ENCODE data around the gene DHFR. TPM values are rescaled to one million over a fixed set of nuclear protein-coding genes. Genes with fewer than 3 reads are reported as not detected.
"Not testable (repeated sequence)": the region's sequence is repeated elsewhere in the genome, so short reads cannot be mapped to it uniquely, and the experiment has no call there.

Gene DHFR
- total and polyA plus RNA-seq, 2 experiments from 2014 or later, result 11.6 to 23.8 TPM

DNA sequence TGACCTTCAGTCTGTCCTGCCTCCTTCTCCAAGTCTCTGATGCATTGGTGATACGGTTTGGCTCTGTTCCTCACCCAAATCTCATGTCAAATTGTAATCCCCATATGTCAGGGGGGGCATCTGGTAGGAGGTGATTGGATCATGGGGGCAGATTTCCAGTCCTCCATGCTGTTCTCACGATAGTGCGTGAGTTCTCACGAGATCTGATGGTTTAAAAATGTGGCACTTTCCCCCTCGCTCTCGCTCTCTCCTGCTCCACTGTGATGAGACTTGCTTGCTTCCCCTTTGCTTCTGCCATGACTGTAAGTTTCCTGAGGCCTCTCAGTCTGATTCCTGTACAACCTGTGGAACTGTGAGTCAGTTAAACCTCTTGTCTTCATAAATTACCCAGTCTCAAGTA lies 70.0 kb downstream of the DHFR start:
- Histone ChIP-seq H4K20me1 (ENCODE audit: insufficient read depth) (no peaks in the 10 kb centered on the region), H3K36me3 (ENCODE audit: low read depth) (no peaks in the 10 kb centered on the region), H3K4me2 (ENCODE audit: unreplicated experiment) (no peak overlapping the region), H3K27me3 (replicated peaks; ENCODE audit: insufficient read depth) (no peaks in the 10 kb centered on the region), H3K27ac (no peak overlapping the region), H2AFZ (no peak overlapping the region), H3K9ac (no peak overlapping the region), H3K9me2 (ENCODE audit: insufficient read depth) (no peaks in the 10 kb centered on the region), H3K79me2 (ENCODE audit: insufficient read depth) (no peaks in the 10 kb centered on the region), H3K4me3 (no peak overlapping the region), H3K9me3 (ENCODE audit: low read depth) (no peaks in the 10 kb centered on the region), H3F3A (ENCODE audit: insufficient read depth) (no peaks in the 10 kb centered on the region), H3K4me1 (ENCODE audit: insufficient read depth) (no peaks in the 10 kb centered on the region)
- TF ChIP-seq EZH2phosphoT487 (IDR thresholded peaks at IDR 0.05; ENCODE audit: insufficient read depth, low read depth), result no peak
- TF ChIP-seq EZH2 (IDR thresholded peaks at IDR 0.05; ENCODE audit: insufficient read depth, poor library complexity, severe bottlenecking), result no peak
- WGBS, 2 experiments (ENCODE audit: low coverage in 1 of 2, low lambda C conversion rate in 2 of 2, missing lambda C conversion rate in 2 of 2), result 63% methylated on average over 6 of the region's 6 CpGs
- DNase-seq, result no peak
- in situ Hi-C loops (cut with MboI), result no loop called here

- H3K27me3 ChIP-seq (replicated peaks; ENCODE audit: insufficient read depth); H3K79me2 ChIP-seq (ENCODE audit: insufficient read depth); H3K27ac ChIP-seq; H3K4me2 ChIP-seq (ENCODE audit: unreplicated experiment); H3K4me3 ChIP-seq; H3K9me3 ChIP-seq (ENCODE audit: low read depth); DNase-seq; H3K4me1 ChIP-seq (ENCODE audit: insufficient read depth); H2AFZ ChIP-seq; H3F3A ChIP-seq (ENCODE audit: insufficient read depth); H3K9ac ChIP-seq; in situ Hi-C loops (cut with MboI); H3K36me3 ChIP-seq (ENCODE audit: low read depth); H3K9me2 ChIP-seq (ENCODE audit: insufficient read depth); H4K20me1 ChIP-seq (ENCODE audit: insufficient read depth): not testable (repeated sequence)
- 58 to 79% methylated on average over 3 of the region's 3 CpGs for WGBS, 2 experiments (ENCODE audit: low coverage in 1 of 2, low lambda C conversion rate in 2 of 2, missing lambda C conversion rate in 2 of 2)
Measured at GRCh38 chr5:80580291-80580690, 74.5 kb downstream of the DHFR start.

- no peaks in the 10 kb centered on the region for H4K20me1 ChIP-seq (ENCODE audit: insufficient read depth)
- no peak overlapping the region for H3K4me2 ChIP-seq (ENCODE audit: unreplicated experiment)
- DNase-seq, result no peak
- H3K79me2 ChIP-seq (ENCODE audit: insufficient read depth), result no peaks in the 10 kb centered on the region
- H3K9ac ChIP-seq, result no peak overlapping the region
- TF ChIP-seq EZH2 (IDR thresholded peaks at IDR 0.05; ENCODE audit: insufficient read depth, poor library complexity, severe bottlenecking) (no peak), EZH2phosphoT487 (IDR thresholded peaks at IDR 0.05; ENCODE audit: insufficient read depth, low read depth) (no peak)
- H3F3A ChIP-seq (ENCODE audit: insufficient read depth), result no peaks in the 10 kb centered on the region
- in situ Hi-C loops (cut with MboI), result no loop called here
- H3K27me3 ChIP-seq (replicated peaks; ENCODE audit: insufficient read depth), result peaks cover 5% of the 10 kb centered on the region; the same call in 1 of the 2 replicates
- no peaks in the 10 kb centered on the region for H3K36me3 ChIP-seq (ENCODE audit: low read depth)
- WGBS, 2 experiments (ENCODE audit: low coverage in 1 of 2, low lambda C conversion rate in 2 of 2, missing lambda C conversion rate in 2 of 2), result 65 to 68% methylated on average over 2 of the region's 2 CpGs
- H3K9me2 ChIP-seq (ENCODE audit: insufficient read depth), result no peaks in the 10 kb centered on the region
- no peak overlapping the region for H3K4me3 ChIP-seq
- no peaks in the 10 kb centered on the region for H3K4me1 ChIP-seq (ENCODE audit: insufficient read depth)
- H3K9me3 ChIP-seq (ENCODE audit: low read depth), result no peaks in the 10 kb centered on the region
- no peak overlapping the region for H3K27ac ChIP-seq
- no peak overlapping the region for H2AFZ ChIP-seq
Measured at GRCh38 chr5:80579050-80579449, 75.7 kb downstream of the DHFR start.

- Histone ChIP-seq H2AFZ (no peak overlapping the region), H3K36me3 (ENCODE audit: low read depth) (no peaks in the 10 kb centered on the region), H3K9me2 (ENCODE audit: insufficient read depth) (no peaks in the 10 kb centered on the region), H3K27ac (no peak overlapping the region), H3K4me2 (ENCODE audit: unreplicated experiment) (no peak overlapping the region), H3K79me2 (ENCODE audit: insufficient read depth) (no peaks in the 10 kb centered on the region), H3K27me3 (replicated peaks; ENCODE audit: insufficient read depth) (peaks cover 5% of the 10 kb centered on the region; the same call in 1 of the 2 replicates), H3F3A (ENCODE audit: insufficient read depth) (no peaks in the 10 kb centered on the region), H3K9ac (no peak overlapping the region), H3K4me1 (ENCODE audit: insufficient read depth) (no peaks in the 10 kb centered on the region), H3K4me3 (no peak overlapping the region), H3K9me3 (ENCODE audit: low read depth) (no peaks in the 10 kb centered on the region), H4K20me1 (ENCODE audit: insufficient read depth) (no peaks in the 10 kb centered on the region)
- no peak for DNase-seq
- 36 to 52% methylated on average over 5 of the region's 5 CpGs for WGBS, 2 experiments (ENCODE audit: low coverage in 1 of 2, low lambda C conversion rate in 2 of 2, missing lambda C conversion rate in 2 of 2)
- TF ChIP-seq EZH2phosphoT487 (IDR thresholded peaks at IDR 0.05; ENCODE audit: insufficient read depth, low read depth), result no peak
- TF ChIP-seq EZH2 (IDR thresholded peaks at IDR 0.05; ENCODE audit: insufficient read depth, poor library complexity, severe bottlenecking), result no peak
- in situ Hi-C loops (cut with MboI), result no loop called here
Measured at GRCh38 chr5:80577707-80578106, 77.1 kb downstream of the DHFR start.

- no peak overlapping the region for H3K9ac ChIP-seq
- no peak overlapping the region for H3K27ac ChIP-seq
- no peak overlapping the region for H2AFZ ChIP-seq
- no peaks in the 10 kb centered on the region for H4K20me1 ChIP-seq (ENCODE audit: insufficient read depth)
- no peak overlapping the region for H3K4me2 ChIP-seq (ENCODE audit: unreplicated experiment)
- WGBS, 2 experiments (ENCODE audit: low coverage in 1 of 2, low lambda C conversion rate in 2 of 2, missing lambda C conversion rate in 2 of 2), result 50 to 60% methylated on average over 5 of the region's 5 CpGs
- DNase-seq, result no peak
- in situ Hi-C loops (cut with MboI), result no loop called here
- no peaks in the 10 kb centered on the region for H3K9me3 ChIP-seq (ENCODE audit: low read depth)
- no peaks in the 10 kb centered on the region for H3K79me2 ChIP-seq (ENCODE audit: insufficient read depth)
- H3K27me3 ChIP-seq (replicated peaks; ENCODE audit: insufficient read depth), result peaks cover 12% of the 10 kb centered on the region
- H3K36me3 ChIP-seq (ENCODE audit: low read depth), result no peaks in the 10 kb centered on the region
- H3K4me3 ChIP-seq, result no peak overlapping the region
- no peaks in the 10 kb centered on the region for H3F3A ChIP-seq (ENCODE audit: insufficient read depth)
- H3K9me2 ChIP-seq (ENCODE audit: insufficient read depth), result no peaks in the 10 kb centered on the region
- TF ChIP-seq EZH2 (IDR thresholded peaks at IDR 0.05; ENCODE audit: insufficient read depth, poor library complexity, severe bottlenecking), result no peak
- TF ChIP-seq EZH2phosphoT487 (IDR thresholded peaks at IDR 0.05; ENCODE audit: insufficient read depth, low read depth), result no peak
- no peaks in the 10 kb centered on the region for H3K4me1 ChIP-seq (ENCODE audit: insufficient read depth)
Measured at GRCh38 chr5:80576383-80576782, 78.4 kb downstream of the DHFR start.

Small RNAs within 50 kb of the gene (small RNA-seq; reads per million reads assigned to genes)
- gene DBIP2 (ENCODE audit: low read depth, low replicate concordance) (not detected), gene MTRNR2L2 (ENCODE audit: low read depth, low replicate concordance) (not detected)

Other genes with a start within 250 kb of the DHFR start
- gene ZFYVE16, start 246.9 kb downstream of the DHFR start, total RNA-seq (2014; rRNA removed; shearing (Covaris generic)), result 19.0 and 20.5 TPM in 2 replicates
- gene ZFYVE16, start 246.9 kb downstream of the DHFR start, polyA plus RNA-seq (2016; fragmentation: Nextera tagmentation; extraction: Ambion mirVana), result 14.9 and 15.8 TPM in 2 replicates
- 3.4 and 7.8 TPM in 2 replicates for gene FAM151B, start 166.9 kb downstream of the DHFR start, total RNA-seq (2014; rRNA removed; shearing (Covaris generic))
- gene FAM151B, start 166.9 kb downstream of the DHFR start, polyA plus RNA-seq (2016; fragmentation: Nextera tagmentation; extraction: Ambion mirVana), result 2.6 and 4.4 TPM in 2 replicates
- gene ANKRD34B, start 84.7 kb downstream of the DHFR start, total RNA-seq (2014; rRNA removed; shearing (Covaris generic)), result not detected in 2 replicates
- not detected in 2 replicates for gene ANKRD34B, start 84.7 kb downstream of the DHFR start, polyA plus RNA-seq (2016; fragmentation: Nextera tagmentation; extraction: Ambion mirVana)
- 11.7 and 15.9 TPM in 2 replicates for gene MSH3, start 331 bp downstream of the DHFR start, total RNA-seq (2014; rRNA removed; shearing (Covaris generic))
- gene MSH3, start 331 bp downstream of the DHFR start, polyA plus RNA-seq (2016; fragmentation: Nextera tagmentation; extraction: Ambion mirVana), result 13.5 and 14.0 TPM in 2 replicates

All from GM23248 (cell line).